ENCODE data around the gene TMEM116. TPM values are rescaled to one million over a fixed set of nuclear protein-coding genes. Genes with fewer than 3 reads are reported as not detected.

TMEM116 gene
- total RNA-seq, 2 experiments from 2014 or later, result 9.0 to 13.1 TPM

DNA sequence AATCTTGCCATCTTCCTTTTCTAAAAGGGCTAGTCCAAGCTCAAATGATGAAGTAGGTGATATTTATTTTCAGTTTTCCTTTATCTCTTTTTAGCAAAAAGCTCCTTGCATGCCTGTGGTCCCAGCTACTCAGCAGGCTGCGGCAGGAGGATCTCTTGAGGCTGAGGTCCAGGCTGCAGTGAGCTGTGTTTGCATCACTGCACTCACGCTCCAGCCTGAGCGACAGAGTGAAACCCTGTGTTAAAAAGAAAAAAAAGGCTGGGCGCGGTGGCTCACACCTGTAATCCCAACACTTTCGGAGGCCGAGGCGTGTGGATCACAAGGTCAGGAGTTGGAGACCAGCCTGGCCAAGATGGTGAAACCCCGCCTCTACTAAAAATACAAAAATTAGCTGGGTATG, 5.0 kb downstream of the TMEM116 start:
- peaks cover 14% of the 10 kb centered on the region for H3K4me1 ChIP-seq (ENCODE audit: insufficient read depth, low read length, poor library complexity, severe bottlenecking)
- peaks cover 11% of the 10 kb centered on the region; the same call in 1 of the 2 replicates for H3K79me2 ChIP-seq (ENCODE audit: insufficient read depth, low read depth, low read length)
- DNase-seq (ENCODE audit: low spot score), result no peak
- intact Hi-C loops (cut with micrococcal nuclease; ENCODE audit: unreplicated experiment), result no loop called here
- no peak overlapping the region for H3K27ac ChIP-seq (ENCODE audit: low read depth, low read length, poor library complexity, severe bottlenecking)
- CTCF ChIA-PET (ENCODE audit: unreplicated experiment), result no interaction called here
- no peak overlapping the region for H2AFZ ChIP-seq (ENCODE audit: low read length)
- no peaks in the 10 kb centered on the region for H3K9me2 ChIP-seq (ENCODE audit: insufficient read depth, low read length)
- no peaks in the 10 kb centered on the region for H3K9me3 ChIP-seq (ENCODE audit: low read length)
- POLR2A ChIA-PET, result no interaction called here
- H4K20me1 ChIP-seq (ENCODE audit: insufficient read depth, low read length), result no peaks in the 10 kb centered on the region
- TF ChIP-seq EZH2phosphoT487 (IDR thresholded peaks at IDR 0.05; ENCODE audit: borderline replicate concordance, low read depth, low read length), result no peak
- TF ChIP-seq, protein P1, sequence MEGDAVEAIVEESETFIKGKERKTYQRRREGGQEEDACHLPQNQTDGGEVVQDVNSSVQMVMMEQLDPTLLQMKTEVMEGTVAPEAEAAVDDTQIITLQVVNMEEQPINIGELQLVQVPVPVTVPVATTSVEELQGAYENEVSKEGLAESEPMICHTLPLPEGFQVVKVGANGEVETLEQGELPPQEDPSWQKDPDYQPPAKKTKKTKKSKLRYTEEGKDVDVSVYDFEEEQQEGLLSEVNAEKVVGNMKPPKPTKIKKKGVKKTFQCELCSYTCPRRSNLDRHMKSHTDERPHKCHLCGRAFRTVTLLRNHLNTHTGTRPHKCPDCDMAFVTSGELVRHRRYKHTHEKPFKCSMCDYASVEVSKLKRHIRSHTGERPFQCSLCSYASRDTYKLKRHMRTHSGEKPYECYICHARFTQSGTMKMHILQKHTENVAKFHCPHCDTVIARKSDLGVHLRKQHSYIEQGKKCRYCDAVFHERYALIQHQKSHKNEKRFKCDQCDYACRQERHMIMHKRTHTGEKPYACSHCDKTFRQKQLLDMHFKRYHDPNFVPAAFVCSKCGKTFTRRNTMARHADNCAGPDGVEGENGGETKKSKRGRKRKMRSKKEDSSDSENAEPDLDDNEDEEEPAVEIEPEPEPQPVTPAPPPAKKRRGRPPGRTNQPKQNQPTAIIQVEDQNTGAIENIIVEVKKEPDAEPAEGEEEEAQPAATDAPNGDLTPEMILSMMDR (conservative IDR thresholded peaks at IDR 0.05; ENCODE audit: low read length), result no peak
- H3K4me2 ChIP-seq (ENCODE audit: low read length), result no peak overlapping the region
- H3K4me3 ChIP-seq (ENCODE audit: low read depth, low read length, poor library complexity, severe bottlenecking), result no peak overlapping the region
- BruUV-seq (replicated peaks), result no TSS peak
- H3K36me3 ChIP-seq (ENCODE audit: insufficient read depth, low read length), result no peaks in the 10 kb centered on the region; the same call in 1 of the 2 replicates

DNA sequence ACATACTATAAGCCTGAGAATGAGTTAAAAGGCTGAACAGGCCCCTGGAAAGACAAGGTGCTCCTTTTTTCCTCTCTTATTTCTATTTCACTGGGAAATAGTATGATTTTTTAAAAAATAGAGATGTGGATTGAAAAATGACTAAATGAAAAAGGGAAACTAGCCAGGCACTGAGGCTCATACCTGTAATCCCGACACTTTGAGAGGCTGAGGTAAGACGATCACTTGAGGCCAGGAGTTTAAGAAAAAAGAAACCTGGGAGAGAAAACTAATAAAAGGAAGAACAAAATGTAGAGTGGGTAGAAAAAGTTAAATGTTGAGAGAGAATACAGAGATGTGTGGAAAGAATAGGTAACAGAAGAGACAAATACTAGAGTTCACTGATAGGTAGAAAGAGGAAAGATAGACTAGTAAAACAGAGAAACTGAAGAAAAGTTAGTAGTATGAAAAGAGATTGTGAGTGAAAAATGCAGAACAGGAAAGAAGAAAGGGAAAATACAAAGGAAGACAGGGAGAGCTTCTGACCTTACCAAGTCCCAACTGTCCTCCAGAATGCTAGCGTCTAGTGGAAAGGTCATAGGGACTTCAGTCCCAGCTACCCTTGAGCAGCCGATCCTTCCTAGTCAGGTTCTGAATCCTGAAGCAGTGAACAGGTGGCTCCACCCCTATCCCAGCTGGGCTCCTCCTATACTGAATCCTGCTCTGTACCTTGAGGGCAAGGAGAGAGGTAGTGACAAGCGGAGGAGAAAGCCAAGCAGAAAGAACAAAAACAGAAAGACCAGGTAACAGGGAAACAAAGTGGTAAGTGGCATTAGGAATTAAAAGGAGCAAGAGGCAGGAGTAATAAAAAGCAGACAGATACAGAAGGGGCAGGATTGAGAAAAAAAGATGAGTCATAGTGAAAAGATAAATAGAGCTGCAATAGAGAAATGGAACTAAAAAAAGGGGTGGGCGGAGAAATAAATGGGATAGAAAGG, 7.3 kb downstream of the TMEM116 start:
- Histone ChIP-seq H3K4me3 (ENCODE audit: low read depth, low read length, poor library complexity, severe bottlenecking) (no peak overlapping the region), H3K4me1 (ENCODE audit: insufficient read depth, low read length, poor library complexity, severe bottlenecking) (no peaks in the 10 kb centered on the region), H3K4me2 (ENCODE audit: low read length) (no peak overlapping the region), H3K9me2 (ENCODE audit: insufficient read depth, low read length) (no peaks in the 10 kb centered on the region), H3K36me3 (ENCODE audit: insufficient read depth, low read length) (no peaks in the 10 kb centered on the region; the same call in 1 of the 2 replicates), H3K79me2 (ENCODE audit: insufficient read depth, low read depth, low read length) (no peaks in the 10 kb centered on the region), H4K20me1 (ENCODE audit: insufficient read depth, low read length) (no peaks in the 10 kb centered on the region), H2AFZ (ENCODE audit: low read length) (no peak overlapping the region), H3K27ac (ENCODE audit: low read depth, low read length, poor library complexity, severe bottlenecking) (no peak overlapping the region), H3K9me3 (ENCODE audit: low read length) (no peaks in the 10 kb centered on the region)
- ChIA-PET CTCF (ENCODE audit: unreplicated experiment) (no interaction called here), POLR2A (no interaction called here)
- BruUV-seq (replicated peaks), result no TSS peak
- DNase-seq (ENCODE audit: low spot score), result no peak
- TF ChIP-seq EZH2phosphoT487 (IDR thresholded peaks at IDR 0.05; ENCODE audit: borderline replicate concordance, low read depth, low read length), result no peak
- TF ChIP-seq, protein P1 (conservative IDR thresholded peaks at IDR 0.05; ENCODE audit: low read length), result no peak
- intact Hi-C loops (cut with micrococcal nuclease; ENCODE audit: unreplicated experiment), result no loop called here

DNA sequence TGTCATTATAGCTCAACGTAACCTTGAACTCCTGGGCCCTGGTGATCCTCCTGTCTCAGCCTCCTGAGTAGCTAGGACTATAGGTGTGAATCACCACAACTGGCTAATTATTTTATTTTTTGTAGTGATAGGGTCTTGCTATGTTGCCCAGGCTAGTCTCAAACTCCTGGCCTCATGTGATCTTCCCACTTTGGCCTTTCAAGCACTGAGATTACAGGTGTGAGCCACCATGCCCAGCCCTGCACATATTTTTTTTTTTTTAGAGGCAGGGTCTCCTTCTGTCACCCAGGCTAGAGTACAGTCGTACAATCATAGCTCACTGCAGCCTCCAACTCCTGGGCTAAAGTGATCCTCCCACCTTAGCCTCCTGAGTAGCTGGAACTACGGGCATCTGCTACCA, 8.9 kb downstream of the TMEM116 start:
- no peaks in the 10 kb centered on the region for H4K20me1 ChIP-seq (ENCODE audit: insufficient read depth, low read length)
- H3K4me1 ChIP-seq (ENCODE audit: insufficient read depth, low read length, poor library complexity, severe bottlenecking), result no peaks in the 10 kb centered on the region
- H3K9me2 ChIP-seq (ENCODE audit: insufficient read depth, low read length), result no peaks in the 10 kb centered on the region
- no peaks in the 10 kb centered on the region for H3K79me2 ChIP-seq (ENCODE audit: insufficient read depth, low read depth, low read length)
- no peak overlapping the region for H2AFZ ChIP-seq (ENCODE audit: low read length)
- TF ChIP-seq, protein P1 (conservative IDR thresholded peaks at IDR 0.05; ENCODE audit: low read length), result no peak
- no peak for TF ChIP-seq EZH2phosphoT487 (IDR thresholded peaks at IDR 0.05; ENCODE audit: borderline replicate concordance, low read depth, low read length)
- no peak overlapping the region for H3K4me2 ChIP-seq (ENCODE audit: low read length)
- ChIA-PET CTCF (ENCODE audit: unreplicated experiment) (interaction anchor here (0.6 kb wide), 1 partner anchor 196 kb away, joined by 3 read pairs; no protein-coding TSS in a partner anchor), POLR2A (no interaction called here)
- no TSS peak for BruUV-seq (replicated peaks)
- DNase-seq (ENCODE audit: low spot score), result no peak
- H3K27ac ChIP-seq (ENCODE audit: low read depth, low read length, poor library complexity, severe bottlenecking), result no peak overlapping the region
- intact Hi-C loops (cut with micrococcal nuclease; ENCODE audit: unreplicated experiment), result no loop called here
- no peak overlapping the region for H3K4me3 ChIP-seq (ENCODE audit: low read depth, low read length, poor library complexity, severe bottlenecking)
- no peaks in the 10 kb centered on the region; the same call in 1 of the 2 replicates for H3K36me3 ChIP-seq (ENCODE audit: insufficient read depth, low read length)
- no peaks in the 10 kb centered on the region for H3K9me3 ChIP-seq (ENCODE audit: low read length)

All from OCI-LY7 (cell line).